ENCODE results near the gene MAD1L1. TPM values are rescaled to one million over a fixed set of nuclear protein-coding genes. Genes with fewer than 3 reads are reported as not detected.

MAD1L1 gene
- total RNA-seq, 1 experiment from 2014 or later = 38.5 TPM

- TF ChIP-seq TCF7L2 (IDR thresholded peaks at IDR 0.05; ENCODE audit: borderline replicate concordance, extremely low read depth, insufficient read depth, insufficient read length) (no peak), CBX3 (IDR thresholded peaks at IDR 0.05; ENCODE audit: low read depth) (no peak), ELF1 (IDR thresholded peaks at IDR 0.05; ENCODE audit: borderline replicate concordance, low read depth) (no peak), EGR1 (IDR thresholded peaks at IDR 0.05; ENCODE audit: low read depth) (no peak), SRF (IDR thresholded peaks at IDR 0.05; ENCODE audit: low read depth) (no peak), POLR2A (IDR thresholded peaks at IDR 0.05; ENCODE audit: borderline replicate concordance, extremely low read depth, insufficient read depth, insufficient read length) (no peak)
- TF ChIP-seq, protein P1, sequence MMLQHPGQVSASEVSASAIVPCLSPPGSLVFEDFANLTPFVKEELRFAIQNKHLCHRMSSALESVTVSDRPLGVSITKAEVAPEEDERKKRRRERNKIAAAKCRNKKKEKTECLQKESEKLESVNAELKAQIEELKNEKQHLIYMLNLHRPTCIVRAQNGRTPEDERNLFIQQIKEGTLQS (IDR thresholded peaks at IDR 0.05) = no peak
- no peaks in the 10 kb centered on the region for H3K36me3 ChIP-seq (ENCODE audit: control insufficient read depth in 1 of 2, insufficient read depth in 2 of 2, low read length in 2 of 2)
- H3K4me3 ChIP-seq (replicated peaks in 1 of 2; ENCODE audit: low read depth in 1 of 2, low read length in 2 of 2) = no peak overlapping the region
- H2AFZ ChIP-seq (ENCODE audit: low read depth, low read length, poor library complexity, severe bottlenecking) = no peak overlapping the region
- H3K4me2 ChIP-seq (ENCODE audit: low read length) = no peak overlapping the region
- DNase-seq (ENCODE audit: low read depth, low spot score) = no peak
- H3K4me1 ChIP-seq (ENCODE audit: control insufficient read depth in 1 of 2, insufficient read depth in 2 of 2, low read length in 2 of 2) = peaks cover 0 to 12% of the 10 kb centered on the region in 2 experiments; a peak in 3 of 4 replicates
- no peaks in the 10 kb centered on the region for H4K20me1 ChIP-seq (ENCODE audit: insufficient read depth)
- H3K9ac ChIP-seq (ENCODE audit: low read length) = no peak overlapping the region
- no peak overlapping the region for H3K27ac ChIP-seq (ENCODE audit: low read depth, low read length)
- H3K79me2 ChIP-seq (ENCODE audit: insufficient read depth, low read length) = no peaks in the 10 kb centered on the region
- RAD21 ChIA-PET (ENCODE audit: low non-redundant PET in 1 of 2, low total read pairs in 2 of 2, uncharacterized antibody in 2 of 2, unreplicated experiment in 2 of 2) = no interaction called here
- no peaks in the 10 kb centered on the region for H3K27me3 ChIP-seq (ENCODE audit: insufficient read depth, low read length)
- H3K9me2 ChIP-seq (ENCODE audit: insufficient read depth) = no peaks in the 10 kb centered on the region
- intact Hi-C loops (cut with micrococcal nuclease) = no loop called here
- no peaks in the 10 kb centered on the region for H3K9me3 ChIP-seq (ENCODE audit: control insufficient read depth in 1 of 2, insufficient read depth in 1 of 2, low read depth in 1 of 2, low read length in 2 of 2)
- no TSS peak for BruUV-seq (replicated peaks)
- no peak for ATAC-seq
- CTCF ChIA-PET = no interaction called here
- POLR2A ChIA-PET = no interaction called here
These were observed 73.6 kb downstream of the MAD1L1 start for GRCh38 chr7:2159176-2159520.

- Histone ChIP-seq H2AFZ (ENCODE audit: low read depth, low read length, poor library complexity, severe bottlenecking) (no peak overlapping the region), H3K4me3 (replicated peaks in 1 of 2; ENCODE audit: low read depth in 1 of 2, low read length in 2 of 2) (no peak overlapping the region), H3K9me2 (ENCODE audit: insufficient read depth) (no peaks in the 10 kb centered on the region), H3K79me2 (ENCODE audit: insufficient read depth, low read length) (no peaks in the 10 kb centered on the region), H3K9me3 (ENCODE audit: control insufficient read depth in 1 of 2, insufficient read depth in 1 of 2, low read depth in 1 of 2, low read length in 2 of 2) (no peaks in the 10 kb centered on the region), H3K4me2 (ENCODE audit: low read length) (no peak overlapping the region), H4K20me1 (ENCODE audit: insufficient read depth) (no peaks in the 10 kb centered on the region), H3K36me3 (ENCODE audit: control insufficient read depth in 1 of 2, insufficient read depth in 2 of 2, low read length in 2 of 2) (no peaks in the 10 kb centered on the region), H3K4me1 (ENCODE audit: control insufficient read depth in 1 of 2, insufficient read depth in 2 of 2, low read length in 2 of 2) (peaks cover 0 to 12% of the 10 kb centered on the region in 2 experiments; a peak in 3 of 4 replicates), H3K27ac (ENCODE audit: low read depth, low read length) (no peak overlapping the region), H3K27me3 (ENCODE audit: insufficient read depth, low read length) (no peaks in the 10 kb centered on the region), H3K9ac (ENCODE audit: low read length) (no peak overlapping the region)
- ChIA-PET CTCF (no interaction called here), RAD21 (ENCODE audit: low non-redundant PET in 1 of 2, low total read pairs in 2 of 2, uncharacterized antibody in 2 of 2, unreplicated experiment in 2 of 2) (no interaction called here), POLR2A (no interaction called here)
- BruUV-seq (replicated peaks) = no TSS peak
- ATAC-seq (no peak), DNase-seq (ENCODE audit: low read depth, low spot score) (no peak)
- intact Hi-C loops (cut with micrococcal nuclease) = no loop called here
- TF ChIP-seq JUND (IDR thresholded peaks at IDR 0.05) (no peak), EGR1 (IDR thresholded peaks at IDR 0.05; ENCODE audit: low read depth) (no peak), POLR2AphosphoS5 (IDR thresholded peaks at IDR 0.05; ENCODE audit: low read depth, low read length) (no peak), POLR2A (IDR thresholded peaks at IDR 0.05; ENCODE audit: borderline replicate concordance, extremely low read depth, insufficient read depth, insufficient read length) (no peak), CEBPB (IDR thresholded peaks at IDR 0.05; ENCODE audit: low read depth) (no peak), FOSL1 (IDR thresholded peaks at IDR 0.05; ENCODE audit: low read depth) (no peak), EZH2 (IDR thresholded peaks at IDR 0.05) (no peak), SP1 (IDR thresholded peaks at IDR 0.05; ENCODE audit: low read depth) (no peak), SIN3A (IDR thresholded peaks at IDR 0.05; ENCODE audit: low read depth) (no peak), SRF (IDR thresholded peaks at IDR 0.05; ENCODE audit: low read depth) (no peak), ZFX (IDR thresholded peaks at IDR 0.05) (no peak)
- TF ChIP-seq, protein P2, sequence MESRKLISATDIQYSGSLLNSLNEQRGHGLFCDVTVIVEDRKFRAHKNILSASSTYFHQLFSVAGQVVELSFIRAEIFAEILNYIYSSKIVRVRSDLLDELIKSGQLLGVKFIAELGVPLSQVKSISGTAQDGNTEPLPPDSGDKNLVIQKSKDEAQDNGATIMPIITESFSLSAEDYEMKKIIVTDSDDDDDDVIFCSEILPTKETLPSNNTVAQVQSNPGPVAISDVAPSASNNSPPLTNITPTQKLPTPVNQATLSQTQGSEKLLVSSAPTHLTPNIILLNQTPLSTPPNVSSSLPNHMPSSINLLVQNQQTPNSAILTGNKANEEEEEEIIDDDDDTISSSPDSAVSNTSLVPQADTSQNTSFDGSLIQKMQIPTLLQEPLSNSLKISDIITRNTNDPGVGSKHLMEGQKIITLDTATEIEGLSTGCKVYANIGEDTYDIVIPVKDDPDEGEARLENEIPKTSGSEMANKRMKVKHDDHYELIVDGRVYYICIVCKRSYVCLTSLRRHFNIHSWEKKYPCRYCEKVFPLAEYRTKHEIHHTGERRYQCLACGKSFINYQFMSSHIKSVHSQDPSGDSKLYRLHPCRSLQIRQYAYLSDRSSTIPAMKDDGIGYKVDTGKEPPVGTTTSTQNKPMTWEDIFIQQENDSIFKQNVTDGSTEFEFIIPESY (IDR thresholded peaks at IDR 0.05; ENCODE audit: extremely low read depth, insufficient replicate concordance, low read length) = no peak
- TF ChIP-seq, protein P1 (IDR thresholded peaks at IDR 0.05) = no peak
- TF ChIP-seq, protein P3, sequence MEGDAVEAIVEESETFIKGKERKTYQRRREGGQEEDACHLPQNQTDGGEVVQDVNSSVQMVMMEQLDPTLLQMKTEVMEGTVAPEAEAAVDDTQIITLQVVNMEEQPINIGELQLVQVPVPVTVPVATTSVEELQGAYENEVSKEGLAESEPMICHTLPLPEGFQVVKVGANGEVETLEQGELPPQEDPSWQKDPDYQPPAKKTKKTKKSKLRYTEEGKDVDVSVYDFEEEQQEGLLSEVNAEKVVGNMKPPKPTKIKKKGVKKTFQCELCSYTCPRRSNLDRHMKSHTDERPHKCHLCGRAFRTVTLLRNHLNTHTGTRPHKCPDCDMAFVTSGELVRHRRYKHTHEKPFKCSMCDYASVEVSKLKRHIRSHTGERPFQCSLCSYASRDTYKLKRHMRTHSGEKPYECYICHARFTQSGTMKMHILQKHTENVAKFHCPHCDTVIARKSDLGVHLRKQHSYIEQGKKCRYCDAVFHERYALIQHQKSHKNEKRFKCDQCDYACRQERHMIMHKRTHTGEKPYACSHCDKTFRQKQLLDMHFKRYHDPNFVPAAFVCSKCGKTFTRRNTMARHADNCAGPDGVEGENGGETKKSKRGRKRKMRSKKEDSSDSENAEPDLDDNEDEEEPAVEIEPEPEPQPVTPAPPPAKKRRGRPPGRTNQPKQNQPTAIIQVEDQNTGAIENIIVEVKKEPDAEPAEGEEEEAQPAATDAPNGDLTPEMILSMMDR (IDR thresholded peaks at IDR 0.05 in 2 of 3, conservative IDR thresholded peaks at IDR 0.05 in 1 of 3; ENCODE audit: borderline replicate concordance in 1 of 3, insufficient read depth in 1 of 3, low read depth in 2 of 3, low read length in 2 of 3) = no peak
These were observed 74.2 kb downstream of the MAD1L1 start for GRCh38 chr7:2158331-2159175.
